HepG2 (cell line): Measurements from ENCODE around the gene FER1L5. TPM values are rescaled to one million over a fixed set of nuclear protein-coding genes. Genes with fewer than 3 reads are reported as not detected.

Source experiments
- AKNA ChIP-seq: sonication (generic); formaldehyde crosslinking; IDR thresholded peaks from 2 replicates; pipeline ENCODE4 v1.4.0; 2020; ENCODE audit warnings: missing genetic modification reagents, borderline replicate concordance
- CENPBD1 ChIP-seq: sonication (generic); formaldehyde crosslinking; IDR thresholded peaks from 2 replicates; pipeline ENCODE4 v1.8.0; 2022; ENCODE audit warnings: missing genetic modification reagents, low read depth, mild to moderate bottlenecking, borderline replicate concordance
- EED ChIP-seq: sonication (generic); formaldehyde crosslinking; IDR thresholded peaks from 2 replicates; pipeline ENCODE4 v1.5.0; 2020; ENCODE audit warnings: mild to moderate bottlenecking, missing genetic modification reagents
- IRF1 ChIP-seq: sonication (generic); formaldehyde crosslinking; IDR thresholded peaks from 2 replicates; pipeline ENCODE4 v1.4.0; 2020; ENCODE audit warnings: low read depth, mild to moderate bottlenecking, missing genetic modification reagents
- JUN ChIP-seq: sonication (generic); formaldehyde crosslinking; IDR thresholded peaks from 2 replicates; pipeline ENCODE4 v1.4.0; 2020; ENCODE audit warnings: mild to moderate bottlenecking, missing genetic modification reagents
- JUND ChIP-seq: sonication (generic); formaldehyde crosslinking; IDR thresholded peaks from 2 replicates; pipeline ENCODE4 v1.8.0; 2022; ENCODE audit warnings: mild to moderate bottlenecking, missing genetic modification reagents
- NR2F2 ChIP-seq: IDR thresholded peaks from 2 replicates; pipeline ENCODE4 v1.6.1; 2012; ENCODE audit warnings: low read depth, inconsistent platforms, borderline replicate concordance
- REL ChIP-seq: sonication (generic); formaldehyde crosslinking; conservative IDR thresholded peaks from 2 replicates; pipeline ENCODE4 v1.8.0; 2022; ENCODE audit warnings: mild to moderate bottlenecking, missing genetic modification reagents, moderate library complexity
- TCF12 ChIP-seq, 2 experiments: fragments of 450-650 bp in 1 of 2; sonication (generic) in 1 of 2; formaldehyde crosslinking in 1 of 2; IDR thresholded peaks; 2 replicates each; pipeline versions ENCODE4 v1.6.1 to v1.8.0; 2017 to 2022; ENCODE audit warnings: antibody characterized with exemption in 1 of 2, mild to moderate bottlenecking in 1 of 2, missing genetic modification reagents in 1 of 2, moderate library complexity in 1 of 2
- THAP8 ChIP-seq: sonication (generic); formaldehyde crosslinking; IDR thresholded peaks from 2 replicates; pipeline ENCODE4 v1.5.1; 2020; ENCODE audit warnings: missing genetic modification reagents, mild to moderate bottlenecking, borderline replicate concordance
- ZFP1 ChIP-seq: IDR thresholded peaks from 2 replicates; pipeline ENCODE4 v1.6.1; 2016
- ZFP41 ChIP-seq: sonication (generic); formaldehyde crosslinking; IDR thresholded peaks from 2 replicates; pipeline ENCODE4 v1.4.0; 2020; ENCODE audit warnings: mild to moderate bottlenecking, missing genetic modification reagents, borderline replicate concordance
- ZNF230 ChIP-seq: sonication (generic); formaldehyde crosslinking; IDR thresholded peaks from 2 replicates; pipeline ENCODE4 v1.4.0; 2020; ENCODE audit warnings: mild to moderate bottlenecking, missing genetic modification reagents
- ZNF512B ChIP-seq: sonication (generic); formaldehyde crosslinking; IDR thresholded peaks from 2 replicates; pipeline ENCODE4 v1.5.1; 2020; ENCODE audit warnings: missing genetic modification reagents, mild to moderate bottlenecking, borderline replicate concordance
- ZNF784 ChIP-seq: sonication (generic); formaldehyde crosslinking; IDR thresholded peaks from 2 replicates; pipeline ENCODE4 v1.5.1; 2020; ENCODE audit warnings: missing genetic modification reagents, mild to moderate bottlenecking, borderline replicate concordance
- polyA plus RNA-seq, 8 experiments: library from polyadenylated mRNA; depleted of rRNA in 3 of 8; stranded (reverse) in 7 of 8; unstranded in 1 of 8; fragments of >200 nt; fragmentation: Illumina TruSeq in 4 of 8; extraction: Trizol in 4 of 8; gene quantifications; 2 replicates each; pipeline versions ENCODE4 v1.2.1 to v1.2.3, GENCODE V29; 2011 to 2016; ENCODE audit warnings: low read depth in 4 of 8, missing spikeins in 1 of 8, mixed read lengths in 1 of 8; ENCODE audit not compliant: insufficient read depth in 1 of 8
- total RNA-seq, 5 experiments: library from RNA; depleted of rRNA; stranded (reverse); fragments of >200 nt; fragmentation: Illumina TruSeq; extraction: Trizol; gene quantifications; 2 replicates each; pipeline ENCODE4 v1.2.3, GENCODE V29; 2016; ENCODE audit warnings: low read depth in 1 of 5

Gene FER1L5
- total and polyA plus RNA-seq, 2 of the 13 experiments (the other 11 are each of a cell fraction or from before 2014, with no cell fraction given) = 0.02 to 0.08 TPM

GRCh38 chr2:96638144-96639121, 4.1 kb upstream of the FER1L5 start, which contains the start of gene KANSL3 (continued):
- TF ChIP-seq AKNA (CRISPR knock-in tag) (peak; percentile 48), NR2F2 (peak; percentile 85; the same call in 1 of the 2 replicates), ZFP1 (CRISPR knock-in tag) (peak; percentile 96), IRF1 (CRISPR knock-in tag) (no peak), TCF12 (IDR thresholded peaks at IDR 0.05) (no peak), TCF12 (CRISPR knock-in tag; IDR thresholded peaks at IDR 0.05) (peak; percentile 73; the same call in 1 of the 2 replicates), EED (peak; percentile 68; the same call in 1 of the 2 replicates), ZFP41 (CRISPR knock-in tag) (peak; percentile 93), ZNF784 (peak; percentile 99), THAP8 (0 out of 2 replicates have a peak, but pooled peaks have one; percentile 64), JUND (peak; percentile 86), JUN (peak; percentile 68), CENPBD1 (CRISPR knock-in tag) (no peak; the same call in 1 of the 2 replicates), ZNF230 (peak; percentile 86; the same call in 1 of the 2 replicates), ZNF512B (CRISPR knock-in tag) (peak; percentile 99), REL (CRISPR knock-in tag) (peak; percentile 99)
